GM18907 (cell line): ENCODE results near the gene GLRA2.

Experiments
- ATAC-seq: cut with Tn5 transposase; IDR thresholded peaks from one replicate; pipeline ENCODE4 v1.9.1; 2021; ENCODE audit warnings: mild to moderate bottlenecking, moderate library complexity; ENCODE audit not compliant: unreplicated experiment

GLRA2 gene

DNA sequence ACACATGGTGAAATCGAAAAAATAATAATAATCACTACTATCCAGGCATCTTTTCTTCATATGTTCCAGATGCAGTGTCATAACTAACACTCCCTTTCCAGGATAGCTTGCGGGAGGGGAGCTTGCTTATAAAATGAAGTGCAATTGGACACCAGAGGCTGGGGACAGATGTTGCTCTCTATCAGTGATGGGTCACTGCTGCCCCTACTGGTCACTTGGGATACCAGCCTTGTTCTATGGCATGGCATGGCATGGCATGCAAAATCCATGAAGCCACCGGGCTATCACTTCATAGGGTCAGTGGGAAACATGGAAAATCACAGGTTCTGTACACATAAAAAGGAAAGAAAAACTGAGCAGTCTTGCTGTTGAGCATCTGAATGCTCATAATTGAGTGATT is 168.1 kb downstream of the GLRA2 start:
- no peak for ATAC-seq

DNA sequence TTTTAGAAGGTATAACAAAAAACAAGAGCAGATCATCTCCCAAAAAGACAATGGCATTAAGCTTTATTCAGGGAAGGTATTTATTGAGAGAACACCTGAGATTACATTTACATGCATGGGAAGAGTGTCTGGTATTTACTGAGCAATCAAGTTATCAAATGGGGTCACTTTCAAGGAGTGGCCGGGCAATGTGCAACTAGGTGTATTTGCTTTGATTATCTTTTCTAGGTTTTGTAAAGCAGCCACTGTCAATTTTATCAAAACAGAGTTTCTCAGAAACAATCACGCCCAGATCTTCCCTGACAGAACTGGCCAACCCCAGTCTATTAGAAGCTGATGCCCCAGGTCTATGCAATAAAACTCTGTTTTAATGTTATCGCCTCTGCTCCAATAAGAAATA is 169.5 kb downstream of the GLRA2 start:
- no peak for ATAC-seq

DNA sequence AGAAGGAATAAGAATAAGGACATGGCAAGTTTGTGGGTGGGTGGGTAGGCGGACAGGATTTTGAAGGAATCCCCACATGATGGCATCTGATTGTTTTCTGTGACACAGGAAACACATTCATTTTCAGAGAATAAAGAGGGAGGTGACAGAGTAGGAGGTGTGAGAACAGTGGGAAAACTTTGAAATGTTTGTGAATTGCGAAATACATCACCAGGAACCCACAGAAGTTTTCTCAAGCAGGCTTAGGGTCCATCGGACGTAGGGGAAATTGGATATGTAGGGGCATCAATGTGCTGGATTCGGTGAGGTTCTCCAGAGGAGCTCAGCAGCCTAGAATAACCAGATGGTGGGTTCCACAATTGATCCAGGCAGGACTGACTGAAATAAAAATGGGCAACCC is 171.6 kb downstream of the GLRA2 start:
- ATAC-seq = no peak

DNA sequence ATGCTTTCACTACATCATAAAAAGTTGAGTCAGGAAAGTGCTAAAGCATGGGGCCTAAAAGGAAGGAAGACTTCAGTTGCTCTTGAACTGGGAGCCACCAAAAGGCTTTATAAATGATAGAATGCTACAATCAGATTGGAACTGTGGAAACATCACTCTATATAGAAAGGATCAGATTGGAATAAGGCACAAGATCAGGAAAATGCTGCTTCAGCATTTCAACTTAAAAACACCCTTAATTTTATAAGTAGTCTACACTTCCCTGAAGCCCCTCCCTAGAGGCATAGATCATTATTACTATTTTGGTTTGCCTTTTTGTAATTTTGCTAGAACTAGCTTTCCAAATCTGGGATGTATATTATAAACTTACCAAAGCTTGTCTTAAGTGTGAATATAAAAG is 172.8 kb downstream of the GLRA2 start:
- no peak for ATAC-seq

DNA sequence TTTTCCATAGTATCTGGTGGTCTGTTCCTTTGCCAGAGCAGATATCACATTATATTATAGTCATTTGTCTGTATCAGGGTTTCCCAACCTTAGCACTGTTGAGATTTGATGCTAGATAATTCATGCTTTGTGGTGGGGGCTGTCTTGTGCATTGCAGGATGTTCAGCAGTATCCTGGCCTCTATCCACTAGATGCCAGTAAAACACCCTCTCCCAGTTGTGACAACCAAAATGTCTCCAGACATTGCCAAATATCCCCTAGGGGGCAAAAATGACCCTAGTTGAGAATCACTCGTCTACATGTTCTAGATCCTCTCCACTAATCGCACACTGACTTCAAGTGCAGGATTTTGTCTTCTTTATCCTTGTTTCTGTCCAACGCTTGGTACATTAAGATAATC is 182.8 kb downstream of the GLRA2 start:
- ATAC-seq = no peak

DNA sequence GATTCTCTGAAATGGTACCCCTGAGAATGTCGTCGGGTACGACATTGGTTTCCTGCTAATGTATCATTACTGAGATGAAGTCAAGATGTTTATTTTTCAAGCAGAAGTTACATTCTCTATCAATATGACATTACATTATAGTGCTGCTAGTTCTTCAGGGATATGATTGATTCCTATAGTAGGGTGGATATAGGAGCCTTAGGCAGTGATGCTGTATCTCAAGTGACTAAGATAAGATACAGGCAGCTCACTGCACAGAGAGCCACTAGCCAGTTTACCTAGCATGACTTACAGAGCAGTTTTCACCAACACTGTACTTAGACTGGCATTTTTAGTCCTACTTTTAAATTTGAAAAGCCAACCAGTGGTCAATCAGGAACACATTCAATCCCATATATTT is 188.6 kb downstream of the GLRA2 start:
- ATAC-seq = no peak

DNA sequence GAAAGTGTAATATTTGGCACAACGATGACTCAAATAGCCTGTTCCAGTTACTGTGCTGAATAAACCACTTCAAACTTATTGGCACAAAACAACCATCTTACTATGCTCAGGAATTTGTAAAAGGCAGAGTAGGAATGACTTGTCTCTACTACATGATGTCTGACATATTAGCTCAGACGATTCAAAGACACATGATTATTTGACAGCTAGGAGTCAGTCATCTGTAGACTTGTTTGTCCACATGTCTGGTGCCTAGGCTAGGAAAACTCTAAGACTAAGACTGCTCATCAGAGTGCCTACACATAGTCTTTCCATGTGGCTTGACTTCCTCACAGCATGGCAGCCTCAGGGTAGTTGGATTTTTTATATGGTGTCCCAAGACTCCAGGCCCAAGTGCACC is 189.1 kb downstream of the GLRA2 start:
- no peak for ATAC-seq

DNA sequence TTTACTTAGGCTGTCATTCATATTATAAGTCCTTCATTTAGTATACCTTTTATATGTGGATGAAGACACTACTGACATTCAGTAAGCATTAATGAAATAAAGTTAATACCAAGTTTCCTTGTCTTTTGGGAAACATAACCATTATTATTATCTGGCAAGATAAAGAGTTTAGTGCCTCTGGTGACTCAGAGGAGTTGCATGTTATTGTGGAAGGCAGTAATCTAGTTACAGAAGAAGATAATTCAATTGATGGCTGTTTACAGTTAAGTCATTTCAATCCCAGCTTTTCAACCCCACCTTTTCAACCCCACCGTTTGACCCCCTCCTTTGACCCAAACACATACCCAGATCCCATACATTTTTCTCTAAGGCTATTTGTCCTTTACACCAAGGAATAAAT is 199.7 kb downstream of the GLRA2 start:
- no peak for ATAC-seq

DNA sequence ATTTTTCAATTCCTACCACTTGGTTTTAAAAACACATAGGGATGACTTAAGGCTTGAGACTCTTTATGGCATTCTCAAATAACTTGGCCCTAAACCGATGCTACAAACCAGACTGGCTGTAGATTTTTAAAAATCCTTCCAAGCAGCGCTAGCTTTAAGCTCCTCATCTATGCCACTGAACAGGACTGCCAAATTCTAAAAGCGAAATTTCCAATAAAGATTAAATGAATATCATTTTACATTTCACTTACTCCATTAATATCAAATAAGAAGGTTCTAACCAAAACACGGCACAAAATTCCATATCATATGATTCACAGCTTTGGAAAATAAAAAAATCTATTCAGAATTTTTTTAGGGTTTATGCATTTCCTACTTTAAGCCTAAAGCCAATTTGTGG is 209.3 kb downstream of the GLRA2 start:
- ATAC-seq = no peak

DNA sequence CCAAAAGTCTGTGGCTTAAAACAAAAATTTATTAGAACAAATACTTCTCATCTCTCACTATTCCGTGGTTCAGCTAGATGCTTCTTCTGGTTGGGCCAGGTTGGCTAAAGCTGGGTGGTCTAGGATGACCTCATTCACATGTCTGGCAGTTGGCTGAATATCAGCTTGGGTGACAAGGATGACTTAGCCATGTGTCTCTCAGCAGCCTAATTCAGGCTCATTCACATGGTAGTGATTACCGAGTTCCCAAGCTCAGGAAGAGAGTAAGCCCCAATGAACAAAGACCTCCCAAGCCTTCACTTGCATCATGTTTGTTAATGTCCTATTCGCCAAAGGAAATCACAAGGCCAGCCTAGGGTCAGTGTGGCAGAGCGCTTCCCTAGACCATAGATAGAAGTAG is 224.1 kb downstream of the GLRA2 start:
- ATAC-seq = no peak

DNA sequence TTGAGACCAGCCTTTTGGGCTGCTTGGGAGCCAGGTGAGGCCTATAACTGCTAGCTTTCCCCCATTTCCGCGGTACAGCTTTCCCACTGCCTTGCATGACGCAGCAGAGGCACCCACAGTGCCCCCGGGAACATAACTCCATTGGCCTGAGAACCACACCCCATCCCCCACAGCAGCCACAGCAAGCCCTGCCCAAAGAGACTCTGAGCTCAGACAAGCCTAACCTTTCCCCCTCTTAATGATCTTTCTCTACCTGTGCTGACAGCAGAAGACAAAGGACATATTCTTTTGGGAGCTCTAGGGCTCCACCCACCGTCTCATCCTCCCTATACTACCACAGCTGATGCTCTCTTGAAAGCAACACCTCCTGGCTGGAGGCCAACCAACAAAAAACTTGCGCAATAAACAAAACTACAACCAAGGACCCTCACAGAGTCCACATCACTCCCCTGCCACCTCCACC is 228.7 kb downstream of the GLRA2 start:
- ATAC-seq = no peak

DNA sequence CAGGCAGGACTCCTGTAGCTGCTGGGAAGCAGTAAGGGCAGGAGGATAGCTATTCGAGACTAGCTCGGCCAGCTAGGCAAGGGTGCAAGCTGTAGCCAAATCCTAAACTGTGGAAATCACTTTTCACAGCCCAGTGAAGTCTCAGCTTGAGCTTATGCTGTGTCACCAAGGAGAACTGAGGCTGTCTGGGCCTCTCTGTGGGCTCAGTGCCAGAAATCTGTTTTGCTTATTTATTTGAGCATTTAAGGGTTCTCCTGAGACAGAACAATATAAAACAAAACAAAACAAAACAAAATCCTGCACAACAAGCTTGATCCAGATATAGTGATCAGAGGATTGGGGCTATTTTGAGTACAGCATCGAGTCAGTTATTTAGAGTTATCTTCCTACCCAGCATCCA is 246.1 kb downstream of the GLRA2 start:
- ATAC-seq = no peak

DNA sequence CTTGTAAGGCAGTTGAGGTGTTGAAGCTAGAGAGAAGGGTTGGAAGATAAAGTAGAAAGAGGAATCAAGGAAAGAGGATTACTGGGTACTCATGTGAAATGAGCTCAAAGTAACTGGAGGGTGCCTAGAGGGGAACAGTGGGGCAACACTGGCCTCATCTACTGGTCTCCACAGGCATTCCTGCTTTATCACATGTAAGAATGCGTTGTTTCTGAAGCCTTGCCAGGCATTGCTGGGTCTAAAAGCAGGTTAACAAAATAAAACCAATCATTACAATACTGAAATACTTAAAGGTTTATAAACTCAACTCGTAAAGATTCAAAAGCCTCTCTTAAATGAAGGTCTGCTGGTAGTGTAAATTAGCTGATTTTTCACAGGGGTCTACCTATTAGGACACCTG is 247.6 kb downstream of the GLRA2 start:
- ATAC-seq = no peak

DNA sequence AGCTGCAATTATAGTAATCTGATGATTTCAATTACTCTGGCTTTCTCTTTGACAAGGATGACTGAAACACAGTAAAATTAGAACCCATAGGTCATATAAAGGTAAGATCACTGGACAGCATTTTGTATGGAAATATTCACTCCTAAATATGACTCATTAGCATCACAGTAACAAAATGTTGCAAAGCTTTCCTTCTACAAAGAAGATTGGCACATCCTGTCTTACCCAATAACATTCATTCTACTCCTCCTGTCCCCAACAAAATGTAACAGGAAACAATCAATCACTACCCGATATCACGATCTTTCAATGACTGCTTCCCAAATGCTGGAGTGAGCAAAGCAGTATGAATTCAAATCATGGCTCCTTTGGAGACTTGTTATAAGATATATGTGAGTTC is 248.2 kb downstream of the GLRA2 start:
- ATAC-seq = no peak

DNA sequence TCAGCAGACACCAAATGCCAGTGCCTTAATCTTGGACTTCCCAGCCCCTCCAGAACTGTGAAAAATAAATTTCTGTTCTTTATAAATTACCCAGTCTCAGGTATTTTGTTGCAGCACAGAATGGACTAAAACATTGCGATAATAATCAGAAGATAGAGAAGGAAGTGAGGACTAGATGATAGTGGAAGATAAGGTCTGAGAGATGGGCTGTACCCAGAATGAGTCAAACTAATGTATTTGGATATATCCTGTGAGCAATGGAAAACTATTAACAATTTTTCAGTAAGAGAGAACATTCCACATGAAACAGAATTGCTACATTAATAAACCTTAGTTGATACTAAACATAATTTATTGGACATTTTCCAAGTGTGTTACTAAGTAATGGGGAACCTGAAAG is 250.2 kb downstream of the GLRA2 start:
- ATAC-seq = no peak
